ENCODE data around the gene PRODH. TPM values are rescaled to one million over a fixed set of nuclear protein-coding genes. Genes with fewer than 3 reads are reported as not detected.
"Not testable (repeated sequence)": the region's sequence is repeated elsewhere in the genome, so short reads cannot be mapped to it uniquely, and the experiment has no call there.

Gene PRODH
- total RNA-seq, 4 donors from 2014 or later = 1.7 to 41.5 (median 14.2) TPM

GRCh38 chr22:18978506-18978905 lies 42.4 kb upstream of the PRODH start:
- TF ChIP-seq CTCF (IDR thresholded peaks at IDR 0.05) = no peak
- no peak for ATAC-seq (ENCODE audit: low FRiP score)
- no peak for DNase-seq (ENCODE audit: low spot score)

DNA sequence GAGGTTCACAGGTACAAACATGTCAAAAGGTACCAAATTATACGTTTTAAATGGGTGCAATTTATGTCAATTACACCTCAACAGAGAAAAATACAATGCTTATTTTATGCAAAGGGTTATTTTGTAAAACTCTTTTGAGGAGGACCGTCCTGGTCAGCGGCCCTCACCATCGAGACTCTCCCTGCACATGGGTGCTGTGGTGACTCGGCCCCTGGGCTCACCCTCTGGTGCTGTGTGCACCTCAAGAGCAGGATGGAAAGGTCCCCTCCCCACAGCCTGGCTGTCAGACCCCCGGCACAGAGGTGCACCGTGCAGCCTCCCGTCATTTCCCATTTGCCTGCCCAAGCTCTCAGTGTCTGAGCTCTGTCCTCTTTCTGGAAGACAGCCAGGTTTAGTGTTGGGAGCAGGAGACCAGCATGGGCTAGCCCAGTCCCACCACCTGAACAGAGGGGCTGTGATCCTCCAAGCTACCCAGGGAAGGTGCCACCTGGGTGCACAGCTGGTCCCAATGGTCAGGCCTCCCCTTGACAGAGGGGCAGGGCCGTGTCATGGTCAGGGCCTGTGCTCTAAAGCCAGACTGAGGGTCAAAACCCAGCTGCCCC lies 41.8 kb upstream of the PRODH start:
- ATAC-seq (ENCODE audit: low FRiP score) (no peak), DNase-seq (ENCODE audit: low spot score) (no peak)
- TF ChIP-seq CTCF (IDR thresholded peaks at IDR 0.05) = no peak

DNA sequence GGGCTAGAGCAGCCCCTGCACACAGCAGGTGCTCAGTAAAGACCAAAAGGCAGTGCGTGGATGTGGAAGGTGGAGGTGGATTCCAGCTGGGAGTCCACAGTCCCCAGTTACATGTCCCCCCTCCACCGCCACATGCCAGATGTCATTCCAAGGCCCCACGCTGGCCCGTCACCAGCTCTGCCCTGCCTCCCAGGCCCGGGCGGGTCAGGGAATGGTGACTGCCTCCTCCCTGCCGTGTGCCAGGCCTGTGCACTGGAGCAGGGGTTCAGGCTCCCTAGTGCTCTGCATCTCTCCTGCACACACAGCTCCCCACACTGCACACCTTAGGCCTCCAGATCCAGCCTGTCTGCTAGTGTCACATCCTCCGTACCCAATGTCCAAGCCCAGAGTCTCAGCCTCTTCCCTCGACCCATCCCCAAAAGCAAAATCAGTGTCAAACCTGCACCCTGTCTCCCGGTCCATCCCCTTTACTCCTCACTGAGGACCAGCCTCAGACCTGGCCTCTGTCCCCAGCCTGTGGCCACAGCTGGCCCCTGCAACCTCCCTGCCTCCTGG lies 40.2 kb upstream of the PRODH start:
- DNase-seq (ENCODE audit: low spot score) (no peak), ATAC-seq (ENCODE audit: low FRiP score) (no peak)
- TF ChIP-seq CTCF (IDR thresholded peaks at IDR 0.05) = no peak

DNA sequence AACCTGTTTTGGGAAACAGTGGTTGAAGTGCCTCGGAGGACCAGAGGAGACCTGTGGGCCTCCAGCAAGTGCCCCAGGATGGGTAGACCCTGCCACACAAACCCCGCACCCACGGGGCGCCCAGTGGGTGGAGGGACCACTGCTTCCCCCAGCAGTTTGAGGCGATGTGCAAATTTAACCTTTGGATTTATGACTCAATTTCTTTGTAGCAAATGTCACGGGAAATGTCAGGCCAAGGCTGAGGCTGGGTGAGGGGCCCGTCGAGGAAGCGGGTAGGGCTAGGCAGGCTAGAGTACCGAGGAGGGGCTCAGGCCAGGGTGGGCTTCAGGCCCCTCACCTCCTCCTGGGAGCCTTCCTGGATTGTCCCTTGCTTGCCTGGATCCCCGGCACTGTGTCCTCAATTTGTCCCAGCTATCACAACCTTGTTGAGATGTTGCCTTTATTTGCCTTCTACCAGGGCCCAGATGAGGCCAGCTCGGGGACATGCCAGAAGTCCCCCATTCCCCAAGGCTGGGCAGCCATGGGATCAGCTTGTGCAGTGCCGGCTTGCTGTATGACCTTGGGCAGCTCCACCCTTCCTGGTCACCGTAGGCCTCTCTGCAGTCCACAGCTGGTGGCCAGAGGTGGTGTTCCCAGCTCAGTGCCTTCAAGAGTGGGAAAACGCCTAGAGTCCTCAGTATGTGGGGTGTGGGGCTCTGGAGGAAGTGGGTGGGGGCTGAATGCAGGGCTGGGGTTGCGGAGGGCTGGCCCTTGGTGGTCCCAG lies 39.5 kb upstream of the PRODH start:
- no peak for ATAC-seq (ENCODE audit: low FRiP score)
- no peak for TF ChIP-seq CTCF (IDR thresholded peaks at IDR 0.05)
- DNase-seq (ENCODE audit: low spot score) = no peak

GRCh38 chr22:18974477-18975180 lies 38.5 kb upstream of the PRODH start:
- DNase-seq (ENCODE audit: low spot score) (no peak), ATAC-seq (ENCODE audit: low FRiP score) (no peak)
- TF ChIP-seq CTCF (IDR thresholded peaks at IDR 0.05) = no peak

- TF ChIP-seq CTCF (IDR thresholded peaks at IDR 0.05) = no peak
- DNase-seq (ENCODE audit: low spot score) (no peak), ATAC-seq (ENCODE audit: low FRiP score) (no peak)
These were observed 37.4 kb upstream of the PRODH start for GRCh38 chr22:18973264-18974031.

DNA sequence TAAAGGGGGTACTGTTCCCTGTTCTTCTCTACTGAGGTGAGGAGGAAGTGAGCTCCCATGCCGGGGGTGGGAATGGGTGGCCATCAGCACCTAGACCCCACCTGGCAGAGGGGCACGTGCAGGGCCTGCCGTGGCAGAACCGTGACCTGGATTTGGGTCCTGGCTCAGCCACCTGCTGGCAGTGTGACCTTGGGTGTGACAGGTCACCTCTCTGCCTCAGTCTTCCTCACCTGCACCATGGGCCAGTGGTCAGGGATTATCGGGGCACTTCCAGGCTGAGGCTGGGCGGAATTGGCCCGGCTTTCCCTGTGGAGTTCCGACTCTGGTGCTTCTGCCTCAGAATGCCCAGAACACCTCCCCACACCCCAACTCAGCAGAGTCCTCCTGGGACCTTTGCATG lies 36.5 kb upstream of the PRODH start:
- not testable (repeated sequence) for DNase-seq (ENCODE audit: low spot score); ATAC-seq (ENCODE audit: low FRiP score)

GRCh38 chr22:18972029-18972428 lies 35.9 kb upstream of the PRODH start:
- DNase-seq (ENCODE audit: low spot score); ATAC-seq (ENCODE audit: low FRiP score): not testable (repeated sequence)

Measured in omental fat pad (tissue), 4 donors.